ENCODE data around the gene MAP7D3. TPM values are rescaled to one million over a fixed set of nuclear protein-coding genes. Genes with fewer than 3 reads are reported as not detected.

MAP7D3 gene
- total RNA-seq, 1 donor, result 19.9 TPM

- no peak for DNase-seq (ENCODE audit: low read depth)
- TF ChIP-seq CTCF (IDR thresholded peaks at IDR 0.05; ENCODE audit: insufficient read depth, low read depth, low read length), result no peak
- H3K4me3 ChIP-seq (ENCODE audit: low read depth, low read length), result no peak overlapping the region
Observed at GRCh38 chrX:136262812-136263315, 11.7 kb upstream of the MAP7D3 start.

DNA sequence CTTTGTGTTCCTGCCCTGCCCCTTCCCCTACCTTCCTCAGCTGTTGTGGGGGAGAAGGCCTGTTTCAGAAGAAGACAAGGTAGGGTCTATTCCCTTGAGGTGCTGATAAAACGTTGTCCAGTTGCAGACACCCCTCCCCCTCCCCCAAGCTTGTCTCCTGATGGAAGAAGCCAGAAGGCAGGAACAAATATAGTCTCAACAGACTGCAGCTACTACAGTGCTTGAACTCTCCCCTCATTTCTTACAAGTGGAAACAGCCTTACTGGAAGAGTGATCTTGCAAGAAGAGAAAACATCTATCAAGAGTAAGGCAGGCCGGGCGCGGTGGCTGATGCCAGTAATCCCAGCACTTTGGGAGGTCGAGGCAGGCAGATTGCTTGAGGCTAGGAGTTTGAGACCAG, 11.0 kb upstream of the MAP7D3 start:
- no peak overlapping the region for H3K4me3 ChIP-seq (ENCODE audit: low read depth, low read length)
- TF ChIP-seq CTCF (IDR thresholded peaks at IDR 0.05; ENCODE audit: insufficient read depth, low read depth, low read length), result no peak
- no peak for DNase-seq (ENCODE audit: low read depth)

GRCh38 chrX:136261321-136261720, 10.1 kb upstream of the MAP7D3 start:
- no peak overlapping the region for H3K4me3 ChIP-seq (ENCODE audit: low read depth, low read length)
- TF ChIP-seq CTCF (IDR thresholded peaks at IDR 0.05; ENCODE audit: insufficient read depth, low read depth, low read length), result no peak
- no peak for DNase-seq (ENCODE audit: low read depth)

- TF ChIP-seq CTCF (IDR thresholded peaks at IDR 0.05; ENCODE audit: insufficient read depth, low read depth, low read length), result no peak
- DNase-seq (ENCODE audit: low read depth), result peak; percentile 28
- H3K4me3 ChIP-seq (ENCODE audit: low read depth, low read length), result no peak overlapping the region
Observed at GRCh38 chrX:136260776-136261175, 9.6 kb upstream of the MAP7D3 start.

DNA sequence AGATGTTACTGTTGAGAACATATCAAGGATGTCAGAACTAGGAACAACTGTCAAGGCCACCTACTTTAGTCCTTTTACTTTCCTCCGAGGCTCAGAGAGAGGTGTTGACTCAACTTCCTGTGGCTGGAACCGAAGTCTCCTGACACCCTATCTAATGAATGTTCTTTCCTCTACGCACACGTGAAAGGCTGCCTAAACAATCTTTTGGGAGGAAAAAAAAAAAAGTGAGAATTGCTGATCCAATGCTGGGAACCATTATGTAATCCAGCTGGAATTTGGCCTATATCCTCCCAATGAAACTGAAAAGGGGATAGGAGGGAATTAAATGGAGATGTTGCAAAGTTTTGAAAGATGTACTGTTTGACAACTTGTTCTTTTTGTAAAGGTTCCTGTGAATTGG, 8.3 kb upstream of the MAP7D3 start:
- no peak for TF ChIP-seq CTCF (IDR thresholded peaks at IDR 0.05; ENCODE audit: insufficient read depth, low read depth, low read length)
- no peak overlapping the region for H3K4me3 ChIP-seq (ENCODE audit: low read depth, low read length)
- peak; percentile 73 for DNase-seq (ENCODE audit: low read depth)

GRCh38 chrX:136258951-136259350, 7.8 kb upstream of the MAP7D3 start:
- no peak overlapping the region for H3K4me3 ChIP-seq (ENCODE audit: low read depth, low read length)
- no peak for TF ChIP-seq CTCF (IDR thresholded peaks at IDR 0.05; ENCODE audit: insufficient read depth, low read depth, low read length)
- no peak for DNase-seq (ENCODE audit: low read depth)

GRCh38 chrX:136256026-136256425, 4.8 kb upstream of the MAP7D3 start:
- no peak for TF ChIP-seq CTCF (IDR thresholded peaks at IDR 0.05; ENCODE audit: insufficient read depth, low read depth, low read length)
- H3K4me3 ChIP-seq (ENCODE audit: low read depth, low read length), result no peak overlapping the region
- DNase-seq (ENCODE audit: low read depth), result no peak
